ENCODE measurements around the gene SPHK2.

GRCh38 chr19:48630296-48631063 is 11.2 kb downstream of the SPHK2 start:
- no peak for TF ChIP-seq CTCF (IDR thresholded peaks at IDR 0.05)
- TF ChIP-seq POLR2A (IDR thresholded peaks at IDR 0.05) = no peak
